ENCODE measurements around the gene HBA2.
"Not testable (repeated sequence)": the region's sequence is repeated elsewhere in the genome, so short reads cannot be mapped to it uniquely, and the experiment has no call there.

The HBA2 gene

DNA sequence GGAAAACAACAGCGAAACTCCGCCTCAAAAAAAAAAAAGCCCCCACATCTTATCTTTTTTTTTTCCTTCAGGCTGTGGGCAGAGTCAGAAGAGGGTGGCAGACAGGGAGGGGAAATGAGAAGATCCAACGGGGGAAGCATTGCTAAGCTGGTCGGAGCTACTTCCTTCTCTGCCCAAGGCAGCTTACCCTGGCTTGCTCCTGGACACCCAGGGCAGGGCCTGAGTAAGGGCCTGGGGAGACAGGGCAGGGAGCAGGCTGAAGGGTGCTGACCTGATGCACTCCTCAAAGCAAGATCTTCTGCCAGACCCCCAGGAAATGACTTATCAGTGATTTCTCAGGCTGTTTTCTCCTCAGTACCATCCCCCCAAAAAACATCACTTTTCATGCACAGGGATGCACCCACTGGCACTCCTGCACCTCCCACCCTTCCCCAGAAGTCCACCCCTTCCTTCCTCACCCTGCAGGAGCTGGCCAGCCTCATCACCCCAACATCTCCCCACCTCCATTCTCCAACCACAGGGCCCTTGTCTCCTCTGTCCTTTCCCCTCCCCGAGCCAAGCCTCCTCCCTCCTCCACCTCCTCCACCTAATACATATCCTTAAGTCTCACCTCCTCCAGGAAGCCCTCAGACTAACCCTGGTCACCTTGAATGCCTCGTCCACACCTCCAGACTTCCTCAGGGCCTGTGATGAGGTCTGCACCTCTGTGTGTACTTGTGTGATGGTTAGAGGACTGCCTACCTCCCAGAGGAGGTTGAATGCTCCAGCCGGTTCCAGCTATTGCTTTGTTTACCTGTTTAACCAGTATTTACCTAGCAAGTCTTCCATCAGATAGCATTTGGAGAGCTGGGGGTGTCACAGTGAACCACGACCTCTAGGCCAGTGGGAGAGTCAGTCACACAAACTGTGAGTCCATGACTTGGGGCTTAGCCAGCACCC lies 2.6 kb downstream of the HBA2 start:
- DNase-seq (ENCODE audit: low spot score): no peak

DNA sequence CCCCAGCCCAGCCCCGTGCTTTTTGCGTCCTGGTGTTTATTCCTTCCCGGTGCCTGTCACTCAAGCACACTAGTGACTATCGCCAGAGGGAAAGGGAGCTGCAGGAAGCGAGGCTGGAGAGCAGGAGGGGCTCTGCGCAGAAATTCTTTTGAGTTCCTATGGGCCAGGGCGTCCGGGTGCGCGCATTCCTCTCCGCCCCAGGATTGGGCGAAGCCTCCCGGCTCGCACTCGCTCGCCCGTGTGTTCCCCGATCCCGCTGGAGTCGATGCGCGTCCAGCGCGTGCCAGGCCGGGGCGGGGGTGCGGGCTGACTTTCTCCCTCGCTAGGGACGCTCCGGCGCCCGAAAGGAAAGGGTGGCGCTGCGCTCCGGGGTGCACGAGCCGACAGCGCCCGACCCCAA lies 3.3 kb downstream of the HBA2 start:
- DNase-seq (ENCODE audit: low spot score): not testable (repeated sequence)

DNA sequence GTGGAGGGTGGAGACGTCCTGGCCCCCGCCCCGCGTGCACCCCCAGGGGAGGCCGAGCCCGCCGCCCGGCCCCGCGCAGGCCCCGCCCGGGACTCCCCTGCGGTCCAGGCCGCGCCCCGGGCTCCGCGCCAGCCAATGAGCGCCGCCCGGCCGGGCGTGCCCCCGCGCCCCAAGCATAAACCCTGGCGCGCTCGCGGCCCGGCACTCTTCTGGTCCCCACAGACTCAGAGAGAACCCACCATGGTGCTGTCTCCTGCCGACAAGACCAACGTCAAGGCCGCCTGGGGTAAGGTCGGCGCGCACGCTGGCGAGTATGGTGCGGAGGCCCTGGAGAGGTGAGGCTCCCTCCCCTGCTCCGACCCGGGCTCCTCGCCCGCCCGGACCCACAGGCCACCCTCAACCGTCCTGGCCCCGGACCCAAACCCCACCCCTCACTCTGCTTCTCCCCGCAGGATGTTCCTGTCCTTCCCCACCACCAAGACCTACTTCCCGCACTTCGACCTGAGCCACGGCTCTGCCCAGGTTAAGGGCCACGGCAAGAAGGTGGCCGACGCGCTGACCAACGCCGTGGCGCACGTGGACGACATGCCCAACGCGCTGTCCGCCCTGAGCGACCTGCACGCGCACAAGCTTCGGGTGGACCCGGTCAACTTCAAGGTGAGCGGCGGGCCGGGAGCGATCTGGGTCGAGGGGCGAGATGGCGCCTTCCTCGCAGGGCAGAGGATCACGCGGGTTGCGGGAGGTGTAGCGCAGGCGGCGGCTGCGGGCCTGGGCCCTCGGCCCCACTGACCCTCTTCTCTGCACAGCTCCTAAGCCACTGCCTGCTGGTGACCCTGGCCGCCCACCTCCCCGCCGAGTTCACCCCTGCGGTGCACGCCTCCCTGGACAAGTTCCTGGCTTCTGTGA lies 4.1 kb downstream of the HBA2 start, which contains the start of gene HBA1:
Gene HBA1, plus strand, starts transcription at position 204 of the 906 bp plus-strand sequence. Its CDS starts 37 bp downstream, at position 241.
- DNase-seq (ENCODE audit: low spot score): not testable (repeated sequence)

DNA sequence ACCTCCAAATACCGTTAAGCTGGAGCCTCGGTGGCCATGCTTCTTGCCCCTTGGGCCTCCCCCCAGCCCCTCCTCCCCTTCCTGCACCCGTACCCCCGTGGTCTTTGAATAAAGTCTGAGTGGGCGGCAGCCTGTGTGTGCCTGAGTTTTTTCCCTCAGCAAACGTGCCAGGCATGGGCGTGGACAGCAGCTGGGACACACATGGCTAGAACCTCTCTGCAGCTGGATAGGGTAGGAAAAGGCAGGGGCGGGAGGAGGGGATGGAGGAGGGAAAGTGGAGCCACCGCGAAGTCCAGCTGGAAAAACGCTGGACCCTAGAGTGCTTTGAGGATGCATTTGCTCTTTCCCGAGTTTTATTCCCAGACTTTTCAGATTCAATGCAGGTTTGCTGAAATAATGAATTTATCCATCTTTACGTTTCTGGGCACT lies 4.7 kb downstream of the HBA2 start:
- peak; percentile 46 for DNase-seq (ENCODE audit: low spot score)

DNA sequence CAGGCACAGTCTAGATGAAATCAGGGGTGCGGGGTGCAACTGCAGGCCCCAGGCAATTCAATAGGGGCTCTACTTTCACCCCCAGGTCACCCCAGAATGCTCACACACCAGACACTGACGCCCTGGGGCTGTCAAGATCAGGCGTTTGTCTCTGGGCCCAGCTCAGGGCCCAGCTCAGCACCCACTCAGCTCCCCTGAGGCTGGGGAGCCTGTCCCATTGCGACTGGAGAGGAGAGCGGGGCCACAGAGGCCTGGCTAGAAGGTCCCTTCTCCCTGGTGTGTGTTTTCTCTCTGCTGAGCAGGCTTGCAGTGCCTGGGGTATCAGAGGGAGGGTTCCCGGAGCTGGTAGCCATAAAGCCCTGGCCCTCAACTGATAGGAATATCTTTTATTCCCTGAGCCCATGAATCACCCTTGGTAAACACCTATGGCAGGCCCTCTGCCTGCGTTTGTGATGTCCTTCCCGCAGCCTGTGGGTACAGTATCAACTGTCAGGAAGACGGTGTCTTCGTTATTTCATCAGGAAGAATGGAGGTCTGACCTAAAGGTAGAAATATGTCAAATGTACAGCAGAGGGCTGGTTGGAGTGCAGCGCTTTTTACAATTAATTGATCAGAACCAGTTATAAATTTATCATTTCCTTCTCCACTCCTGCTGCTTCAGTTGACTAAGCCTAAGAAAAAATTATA lies 5.4 kb downstream of the HBA2 start:
- DNase-seq (ENCODE audit: low spot score): no peak

DNA sequence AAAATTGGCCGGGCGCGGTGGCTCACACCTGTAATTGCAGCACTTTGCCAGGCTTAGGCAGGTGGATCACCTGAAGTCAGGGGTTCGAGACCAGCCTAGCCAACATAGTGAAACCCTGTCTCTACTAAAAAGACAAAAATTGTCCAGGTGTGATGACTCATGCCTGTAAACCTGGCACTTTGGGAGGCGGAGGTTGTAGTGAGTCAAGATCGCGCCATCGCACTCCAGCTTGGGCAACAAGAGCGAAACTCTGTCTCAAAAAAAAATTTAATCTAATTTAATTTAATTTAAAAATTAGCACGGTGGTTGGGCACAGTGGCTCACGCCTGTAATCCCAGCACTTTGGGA lies 6.0 kb downstream of the HBA2 start:
- no peak for DNase-seq (ENCODE audit: low spot score)

DNA sequence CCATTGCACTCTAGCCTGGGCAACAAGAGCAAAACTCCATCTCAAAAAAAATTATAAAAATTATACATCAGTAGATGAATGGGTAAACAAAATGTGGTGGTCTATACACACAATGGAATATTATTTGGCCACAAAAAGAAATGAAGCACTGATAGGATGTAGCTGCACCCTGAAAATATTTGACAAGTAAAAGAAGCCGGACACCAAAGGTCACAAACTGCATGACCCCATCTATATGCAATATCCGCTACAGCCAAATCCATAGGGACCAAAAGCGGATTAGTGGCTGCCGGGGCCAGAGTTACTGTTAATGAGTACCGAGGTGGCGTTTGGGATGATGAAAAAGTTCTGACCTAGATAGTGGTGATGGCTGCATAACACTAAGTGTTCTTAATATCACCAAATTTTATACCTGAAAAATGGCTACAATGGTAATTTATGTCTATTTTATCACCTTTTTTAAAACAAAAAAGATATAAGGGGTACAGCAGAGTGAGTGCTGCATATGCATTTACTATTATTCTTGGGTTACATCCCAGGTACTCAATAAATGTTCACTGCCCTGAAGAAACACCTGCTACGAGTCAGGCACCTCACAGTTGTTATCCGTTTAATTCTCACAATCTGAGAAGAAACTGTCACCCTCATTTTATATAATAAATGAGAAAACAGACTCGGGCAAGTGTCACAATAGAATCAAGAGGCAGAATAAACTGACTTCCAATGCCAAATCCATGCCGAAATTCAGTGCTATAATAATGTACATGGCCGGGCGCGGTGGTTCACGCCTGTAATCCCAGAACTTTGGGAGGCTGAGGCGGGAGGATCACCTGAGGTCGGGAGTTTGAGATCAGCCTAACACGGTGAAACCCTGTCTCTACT lies 6.8 kb downstream of the HBA2 start:
- no peak for DNase-seq (ENCODE audit: low spot score)

DNA sequence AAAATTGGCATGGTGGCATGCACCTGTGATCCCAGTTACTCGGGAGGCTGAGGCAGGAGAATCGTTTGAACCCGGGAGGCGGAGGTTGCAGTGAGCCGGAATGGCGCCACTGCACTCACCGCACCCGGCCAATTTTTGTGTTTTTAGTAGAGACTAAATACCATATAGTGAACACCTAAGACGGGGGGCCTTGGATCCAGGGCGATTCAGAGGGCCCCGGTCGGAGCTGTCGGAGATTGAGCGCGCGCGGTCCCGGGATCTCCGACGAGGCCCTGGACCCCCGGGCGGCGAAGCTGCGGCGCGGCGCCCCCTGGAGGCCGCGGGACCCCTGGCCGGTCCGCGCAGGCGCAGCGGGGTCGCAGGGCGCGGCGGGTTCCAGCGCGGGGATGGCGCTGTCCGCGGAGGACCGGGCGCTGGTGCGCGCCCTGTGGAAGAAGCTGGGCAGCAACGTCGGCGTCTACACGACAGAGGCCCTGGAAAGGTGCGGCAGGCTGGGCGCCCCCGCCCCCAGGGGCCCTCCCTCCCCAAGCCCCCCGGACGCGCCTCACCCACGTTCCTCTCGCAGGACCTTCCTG lies 7.5 kb downstream of the HBA2 start, which contains the start of gene HBQ1:
Gene HBQ1, plus strand, starts transcription at position 359 of the 575 bp plus-strand sequence. Its CDS starts 28 bp downstream, at position 387.
- DNase-seq (ENCODE audit: low spot score): peak; percentile 53

DNA sequence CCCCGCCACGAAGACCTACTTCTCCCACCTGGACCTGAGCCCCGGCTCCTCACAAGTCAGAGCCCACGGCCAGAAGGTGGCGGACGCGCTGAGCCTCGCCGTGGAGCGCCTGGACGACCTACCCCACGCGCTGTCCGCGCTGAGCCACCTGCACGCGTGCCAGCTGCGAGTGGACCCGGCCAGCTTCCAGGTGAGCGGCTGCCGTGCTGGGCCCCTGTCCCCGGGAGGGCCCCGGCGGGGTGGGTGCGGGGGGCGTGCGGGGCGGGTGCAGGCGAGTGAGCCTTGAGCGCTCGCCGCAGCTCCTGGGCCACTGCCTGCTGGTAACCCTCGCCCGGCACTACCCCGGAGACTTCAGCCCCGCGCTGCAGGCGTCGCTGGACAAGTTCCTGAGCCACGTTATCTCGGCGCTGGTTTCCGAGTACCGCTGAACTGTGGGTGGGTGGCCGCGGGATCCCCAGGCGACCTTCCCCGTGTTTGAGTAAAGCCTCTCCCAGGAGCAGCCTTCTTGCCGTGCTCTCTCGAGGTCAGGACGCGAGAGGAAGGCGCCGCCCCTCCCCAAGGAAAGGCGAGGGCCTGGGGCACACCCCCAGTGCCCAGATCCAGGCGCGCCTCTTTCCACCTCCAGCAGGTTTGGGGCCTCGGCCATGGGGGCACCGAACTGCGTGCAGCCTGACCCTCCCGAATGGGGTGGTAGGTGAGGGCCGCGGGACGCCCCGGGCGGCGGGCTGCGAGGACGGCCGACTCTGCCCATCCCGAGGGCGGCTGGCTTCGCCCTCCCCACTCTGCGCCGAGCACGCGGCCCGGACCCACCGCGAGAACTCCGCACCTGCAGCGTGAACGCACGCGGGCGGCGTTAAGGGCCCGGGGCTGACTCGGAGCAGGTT lies 8.2 kb downstream of the HBA2 start:
- DNase-seq (ENCODE audit: low spot score): peak; percentile 85

DNA sequence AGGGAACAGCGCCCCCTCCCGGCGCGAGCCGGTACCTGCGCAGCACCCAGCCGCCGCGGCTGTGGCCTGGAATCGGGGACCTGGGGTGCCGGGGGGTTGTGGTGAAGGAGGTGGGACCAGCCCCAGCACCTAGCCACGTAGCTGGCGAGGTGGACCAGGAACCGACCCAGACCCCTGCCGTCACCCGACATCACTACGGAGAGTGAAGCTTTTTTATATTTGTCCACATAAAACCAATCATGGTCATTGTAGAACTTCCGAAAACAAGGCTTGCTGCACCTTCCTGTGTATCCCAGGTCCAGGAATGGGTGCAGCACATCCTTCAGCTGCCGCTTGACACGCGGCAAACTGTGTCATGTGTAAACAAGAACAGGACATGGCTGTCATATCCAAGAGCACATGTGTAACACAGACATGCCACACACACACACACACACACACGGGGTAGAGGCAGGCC lies 8.9 kb downstream of the HBA2 start:
- no peak for DNase-seq (ENCODE audit: low spot score)

DNA sequence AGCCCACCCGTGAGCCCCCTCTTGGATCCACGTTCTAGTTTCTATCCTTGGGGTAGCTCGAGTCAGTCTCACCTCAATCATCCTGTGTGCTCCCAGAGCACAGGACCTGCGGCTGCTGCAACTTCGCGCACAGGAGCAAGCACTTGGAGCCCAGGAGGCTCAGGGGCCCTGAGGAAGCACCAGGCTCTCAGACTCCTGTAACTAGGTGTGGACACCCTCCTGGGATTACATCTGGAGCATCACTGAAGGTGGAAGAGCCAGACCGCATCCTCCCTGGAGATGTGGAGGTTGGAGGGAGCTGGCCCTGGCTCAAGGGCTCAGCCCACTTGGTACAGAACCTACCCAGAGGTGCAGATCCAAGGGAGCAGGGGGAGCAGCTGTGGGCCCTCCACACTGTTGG lies 10.3 kb downstream of the HBA2 start:
- no peak for DNase-seq (ENCODE audit: low spot score)

DNA sequence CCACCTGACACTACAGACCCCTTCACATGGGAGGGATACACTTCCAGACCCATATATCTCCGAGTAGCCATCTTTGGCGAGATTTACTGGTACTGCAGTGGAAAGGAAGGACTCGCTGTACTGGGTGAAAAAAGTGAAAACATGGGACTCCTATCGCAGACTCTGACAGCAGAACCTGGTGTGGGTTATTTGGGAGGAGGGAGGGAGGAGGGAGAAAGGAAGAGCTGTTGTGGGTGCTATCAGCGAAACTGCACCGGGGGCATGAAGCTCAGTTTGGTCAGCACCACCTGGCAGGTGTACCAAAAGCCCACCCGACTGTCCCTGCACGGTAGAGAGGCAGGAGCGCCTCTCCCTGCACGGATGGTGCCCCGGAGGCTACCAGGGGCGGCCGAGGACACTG lies 12.5 kb downstream of the HBA2 start:
- DNase-seq (ENCODE audit: low spot score): no peak

DNA sequence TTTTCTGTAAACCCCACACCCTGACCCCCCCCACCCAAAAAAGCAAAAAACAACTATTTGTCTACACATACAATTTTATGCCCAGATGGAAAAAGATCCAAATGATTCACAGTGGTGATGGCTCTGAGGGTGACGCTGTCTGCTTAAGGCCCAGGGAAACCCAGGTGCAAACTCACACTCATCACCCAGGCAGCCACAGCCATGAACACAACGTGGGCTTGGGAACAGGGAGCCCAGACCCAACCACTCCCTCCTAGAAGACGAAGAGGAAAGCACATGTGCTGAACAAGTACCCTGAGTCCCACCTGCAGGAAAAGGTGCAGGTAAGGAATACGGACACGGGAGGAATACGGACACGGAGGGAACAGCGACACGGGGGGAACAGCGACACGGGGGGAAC lies 13.0 kb downstream of the HBA2 start:
- DNase-seq (ENCODE audit: low spot score): no peak

DNA sequence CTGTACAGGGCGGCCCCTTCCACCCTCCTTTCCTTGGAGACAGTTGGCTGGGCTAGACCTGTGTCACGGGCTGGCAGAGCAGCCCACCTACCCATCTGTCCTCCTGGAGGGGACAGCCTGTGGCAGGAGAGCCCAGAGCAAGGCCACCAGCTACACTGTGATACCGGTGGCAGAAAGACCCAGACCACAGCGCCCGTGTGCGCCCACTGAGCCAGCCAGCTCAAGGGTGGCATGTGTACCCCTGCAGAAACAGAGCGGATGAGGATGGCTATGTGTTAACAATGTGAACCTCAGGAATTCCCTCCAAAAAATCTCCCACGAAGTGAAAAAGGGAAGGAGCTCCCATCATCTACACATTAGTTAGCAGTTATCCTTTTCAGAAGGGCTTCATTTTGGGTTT lies 14.7 kb downstream of the HBA2 start:
- DNase-seq (ENCODE audit: low spot score): no peak

DNA sequence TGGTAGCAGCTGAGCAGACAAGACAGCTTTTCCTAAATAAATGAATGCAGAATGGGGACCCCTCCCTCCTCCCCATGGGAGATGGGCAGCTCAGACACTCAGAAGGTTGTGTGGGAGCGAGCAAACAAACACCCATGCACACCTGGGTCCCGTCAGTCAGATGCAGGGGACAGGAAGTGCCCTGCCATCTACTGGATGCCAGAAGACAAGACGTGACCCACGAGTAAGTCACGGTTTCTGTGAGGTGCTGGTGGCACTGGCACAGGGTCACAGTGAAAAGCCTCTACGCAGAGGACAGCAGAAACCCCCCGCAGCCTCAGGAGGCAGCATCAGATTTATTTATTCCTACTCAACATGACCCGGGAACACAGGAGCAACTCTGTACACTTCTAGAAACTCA lies 16.0 kb downstream of the HBA2 start:
- no peak for DNase-seq (ENCODE audit: low spot score)

DNA sequence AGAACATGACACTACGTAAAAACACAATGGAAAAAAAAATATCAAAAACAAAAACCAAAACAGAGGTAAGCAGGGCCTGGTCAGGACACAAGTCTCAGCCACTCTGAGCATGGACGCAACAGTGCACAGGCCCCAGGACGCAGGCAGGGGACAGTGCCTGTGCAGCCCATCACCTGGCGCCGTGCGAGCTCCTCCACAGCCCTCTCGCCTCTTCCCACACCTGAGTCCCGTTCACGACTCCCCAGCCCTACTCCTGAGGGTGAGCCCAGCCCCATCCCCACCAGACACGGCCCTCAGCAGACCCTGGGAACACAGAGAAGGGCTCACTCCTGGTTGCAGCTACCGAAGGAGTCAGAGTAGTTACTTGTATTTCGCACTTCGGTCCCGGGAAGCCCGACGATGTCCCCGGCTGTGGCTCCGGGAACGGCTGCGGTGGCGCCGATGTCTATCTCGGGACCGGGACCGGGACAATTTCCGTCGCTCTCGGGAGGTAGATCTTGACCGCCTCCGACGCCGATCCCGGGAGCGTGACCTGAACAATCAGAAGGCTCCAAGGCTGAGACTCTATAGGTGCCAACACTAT lies 17.0 kb downstream of the HBA2 start:
- DNase-seq (ENCODE audit: low spot score): no peak

DNA sequence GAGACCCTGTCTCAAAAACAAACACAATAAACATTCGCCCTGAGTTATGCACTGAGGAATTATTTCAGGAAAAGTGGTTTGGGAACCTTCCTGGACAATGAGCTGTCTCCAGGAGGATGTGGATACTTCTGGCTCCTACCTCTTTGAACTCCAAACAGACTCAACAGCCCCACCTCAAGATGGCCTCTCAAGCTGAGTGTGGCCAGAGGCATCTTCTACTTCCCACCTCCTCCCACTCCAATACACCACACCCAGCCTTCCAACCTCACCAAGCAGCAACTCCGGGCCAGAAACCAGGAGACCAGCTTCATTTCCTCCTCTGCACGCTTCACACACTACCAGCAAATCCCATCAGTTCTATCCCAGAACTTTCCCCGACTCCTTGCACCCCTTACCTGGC lies 19.2 kb downstream of the HBA2 start:
- no peak for DNase-seq (ENCODE audit: low spot score)

DNA sequence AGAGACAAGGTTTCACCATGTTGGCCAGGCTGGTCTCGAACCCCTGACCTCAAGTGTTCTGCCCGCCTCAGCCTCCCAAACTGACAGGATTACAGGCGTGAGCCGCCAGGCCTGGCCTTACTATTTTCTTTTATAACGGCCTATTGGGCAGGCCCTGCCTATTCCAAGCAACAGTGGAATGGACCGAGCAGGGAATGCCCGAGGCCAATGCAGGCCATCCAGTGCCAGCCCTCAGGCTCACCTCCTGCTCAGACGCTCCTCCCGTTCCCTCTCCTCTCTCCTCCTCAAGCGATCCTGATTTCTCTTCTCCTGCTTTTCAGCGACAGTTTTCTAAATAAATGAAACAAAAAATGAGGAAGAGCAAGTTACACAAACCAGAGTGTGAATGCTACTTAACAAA lies 20.0 kb downstream of the HBA2 start:
- no peak for DNase-seq (ENCODE audit: low spot score)

DNA sequence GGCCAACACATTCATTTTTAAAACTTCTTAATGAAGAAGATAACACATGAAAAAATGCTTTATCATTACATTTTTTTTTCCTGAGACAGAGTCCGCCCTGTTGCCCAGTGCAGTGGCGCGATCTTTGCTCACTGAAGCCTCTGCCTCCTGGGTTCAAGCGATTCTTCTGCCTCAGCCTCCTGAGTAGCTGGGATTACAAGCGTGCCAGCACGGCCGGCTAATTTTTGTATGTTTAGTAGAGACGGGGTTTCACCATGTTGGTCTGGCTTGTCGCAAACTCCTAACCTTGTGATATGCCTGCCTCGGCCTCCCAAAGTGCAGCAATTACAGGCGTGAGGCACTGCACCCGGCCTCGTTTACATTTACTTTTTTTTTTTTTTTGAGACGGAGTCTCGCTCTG lies 20.8 kb downstream of the HBA2 start:
- DNase-seq (ENCODE audit: low spot score): no peak

Data from AG08395 (cell line).